Measurements from ENCODE around the gene C1QTNF3. TPM values are rescaled to one million over a fixed set of nuclear protein-coding genes. Genes with fewer than 3 reads are reported as not detected.

The C1QTNF3 gene
- total and polyA plus RNA-seq, 2 of the 8 experiments (the other 6 are each of a cell fraction or from before 2014, with no cell fraction given), result 1.0 to 1.2 TPM

GRCh38 chr5:34009610-34010009, 33.4 kb downstream of the C1QTNF3 start:
- H4K20me1 ChIP-seq (replicated peaks in 1 of 2; ENCODE audit: control insufficient read depth in 1 of 2, insufficient read depth in 2 of 2, low read length in 2 of 2), result no peaks in the 10 kb centered on the region
- no peaks in the 10 kb centered on the region for H3K9me3 ChIP-seq (ENCODE audit: insufficient read depth in 2 of 2, low read depth in 1 of 2, low read length in 1 of 2)
- H3K79me1 ChIP-seq (ENCODE audit: low read depth, low read length), result no peaks in the 10 kb centered on the region
- no peak overlapping the region for H3K18ac ChIP-seq (ENCODE audit: extremely low read depth, low read length)
- no peak overlapping the region for H3K9ac ChIP-seq (replicated peaks in 1 of 4; ENCODE audit: extremely low read depth in 1 of 4, low read depth in 3 of 4, low read length in 3 of 4)
- no peak overlapping the region for H3K4me3 ChIP-seq (ENCODE audit: extremely low read depth in 1 of 4, insufficient read depth in 2 of 4, low read depth in 3 of 4, low read length in 4 of 4)
- H3K4ac ChIP-seq (replicated peaks; ENCODE audit: insufficient read length, low read depth, low read length), result no peak overlapping the region
- POLR2A ChIA-PET (ENCODE audit: partially characterized antibody), result no interaction called here
- no peaks in the 10 kb centered on the region for H3K27me3 ChIP-seq (replicated peaks in 1 of 4; ENCODE audit: control insufficient read depth in 3 of 4, extremely low read depth in 1 of 4, insufficient read depth in 3 of 4, low read length in 3 of 4)
- 95% methylated on average over 1 of the region's 1 CpG; no CpG with 5 or more reads in 1 of the 2 experiments for WGBS, 2 experiments (ENCODE audit: extremely low coverage in 1 of 2, insufficient coverage in 1 of 2, insufficient read length in 1 of 2, insufficient replicate concordance in 2 of 2, low coverage in 1 of 2, low lambda C conversion rate in 2 of 2, missing lambda C conversion rate in 1 of 2)
- H3K23ac ChIP-seq (ENCODE audit: insufficient read length), result no peak overlapping the region
- H3K4me1 ChIP-seq (replicated peaks in 1 of 4; ENCODE audit: control insufficient read depth in 3 of 4, insufficient read depth in 4 of 4, low read length in 3 of 4), result peaks cover 0 to 4% (median 2%) of the 10 kb centered on the region in 4 experiments; a peak in 4 of 7 replicates
- DNase-seq (ENCODE audit: low read depth in 1 of 2, low spot score in 2 of 2) (no peak), FAIRE-seq (no peak)
- H3K79me2 ChIP-seq (ENCODE audit: control insufficient read depth in 1 of 2, insufficient read depth in 2 of 2, low read length in 2 of 2), result no peaks in the 10 kb centered on the region
- H3K4me2 ChIP-seq (ENCODE audit: insufficient read depth in 1 of 2, low read depth in 2 of 2, low read length in 2 of 2), result no peak overlapping the region
- no peak overlapping the region for H4K8ac ChIP-seq (ENCODE audit: extremely low read depth, insufficient read depth, low read length)
- H2AK5ac ChIP-seq (ENCODE audit: low read depth, low read length), result no peak overlapping the region
- H2BK15ac ChIP-seq (ENCODE audit: low read length), result no peak overlapping the region
- H2BK12ac ChIP-seq (ENCODE audit: low read depth, low read length), result no peak overlapping the region
- H3K14ac ChIP-seq (ENCODE audit: insufficient read length), result no peak overlapping the region
- no peak overlapping the region for H2AFZ ChIP-seq (ENCODE audit: low read length)
- H4K5ac ChIP-seq (ENCODE audit: insufficient read length, low read depth, low read length), result no peak overlapping the region
- H4K91ac ChIP-seq (replicated peaks; ENCODE audit: insufficient read length, low read length), result no peak overlapping the region
- no peak overlapping the region for H2BK120ac ChIP-seq (replicated peaks; ENCODE audit: low read depth, low read length)
- H2BK5ac ChIP-seq (ENCODE audit: low read depth, low read length), result no peak overlapping the region
- CTCF ChIA-PET (ENCODE audit: partially characterized antibody), result no interaction called here
- H3K56ac ChIP-seq (replicated peaks; ENCODE audit: insufficient read length, low read depth, low read length), result no peak overlapping the region
- no peak overlapping the region for H2BK20ac ChIP-seq (ENCODE audit: low read length)
- peaks cover 3% of the 10 kb centered on the region for H3K23me2 ChIP-seq (ENCODE audit: low read depth, low read length)
- H3K27ac ChIP-seq (ENCODE audit: low read depth, low read length), result no peak overlapping the region
- peaks cover 0 to 3% (median 1%) of the 10 kb centered on the region in 4 experiments; a peak in 2 of 8 replicates for H3K36me3 ChIP-seq (ENCODE audit: control insufficient read depth in 2 of 4, insufficient read depth in 4 of 4, low read length in 3 of 4)
- TF ChIP-seq KDM5A (IDR thresholded peaks at IDR 0.05; ENCODE audit: low read length) (no peak), GABPA (IDR thresholded peaks at IDR 0.05; ENCODE audit: borderline replicate concordance, insufficient read depth, low read length) (no peak), BACH1 (IDR thresholded peaks at IDR 0.05; ENCODE audit: low read length) (no peak), TEAD4 (IDR thresholded peaks at IDR 0.05; ENCODE audit: low read depth, low read length) (no peak), CREB1 (IDR thresholded peaks at IDR 0.05) (no peak), RXRA (IDR thresholded peaks at IDR 0.05; ENCODE audit: insufficient read depth, low read depth, low read length) (no peak), YY1 (IDR thresholded peaks at IDR 0.05; ENCODE audit: low read depth, low read length) (no peak), RBBP5 (IDR thresholded peaks at IDR 0.05; ENCODE audit: borderline replicate concordance, low read depth, low read length) (no peak), SIX5 (IDR thresholded peaks at IDR 0.05; ENCODE audit: low read depth, low read length) (no peak), ASH2L (IDR thresholded peaks at IDR 0.05; ENCODE audit: low read length) (no peak), SIRT6 (IDR thresholded peaks at IDR 0.05; ENCODE audit: low read length) (no peak), PHF8 (conservative IDR thresholded peaks at IDR 0.05; ENCODE audit: low read depth, low read length) (no peak), MAX (IDR thresholded peaks at IDR 0.05) (no peak), TBP (IDR thresholded peaks at IDR 0.05; ENCODE audit: low read depth, low read length) (no peak), SAP30 (IDR thresholded peaks at IDR 0.05; ENCODE audit: insufficient read depth, insufficient replicate concordance, low read length) (no peak), BRCA1 (IDR thresholded peaks at IDR 0.05; ENCODE audit: low read depth, low read length) (no peak), CEBPB (IDR thresholded peaks at IDR 0.05; ENCODE audit: low read depth, low read length) (no peak)
